NCI-H526 (cell line): Measurements from ENCODE around the gene SCN11A.
A peak's percentile ranks its signal among the peaks of the same experiment; 100 is the strongest.
"Not testable (repeated sequence)": the region's sequence is repeated elsewhere in the genome, so short reads cannot be mapped to it uniquely, and the experiment has no call there.

Source experiments
- DNase-seq, 2 experiments: peaks; one replicate each; lab custom pipeline; 2025; lab: John Stamatoyannopoulos, UW

The SCN11A gene

GRCh38 chr3:39065197-39065596, 13.5 kb upstream of the SCN11A start:
- DNase-seq, result peak; percentile 15 to 33

GRCh38 chr3:39064646-39065045, 12.9 kb upstream of the SCN11A start:
- DNase-seq, result no peak

GRCh38 chr3:39063143-39063542, 11.4 kb upstream of the SCN11A start:
- no peak for DNase-seq

- no peak for DNase-seq
Observed at GRCh38 chr3:39062180-39062579, 10.4 kb upstream of the SCN11A start.

GRCh38 chr3:39061228-39061627, 9.5 kb upstream of the SCN11A start:
- not testable (repeated sequence) for DNase-seq

- DNase-seq, result no peak
Observed at GRCh38 chr3:39056151-39056550, 4.4 kb upstream of the SCN11A start.

GRCh38 chr3:39053696-39054095, 2.0 kb upstream of the SCN11A start:
- no peak for DNase-seq

- DNase-seq, result no peak
Observed at GRCh38 chr3:39052583-39052982, 839 bp upstream of the SCN11A start.

- no peak for DNase-seq
Observed at GRCh38 chr3:39050029-39050428, 1.7 kb downstream of the SCN11A start.

- no peak for DNase-seq
Observed at GRCh38 chr3:39038165-39038564, 13.6 kb downstream of the SCN11A start.

- DNase-seq, result no peak
Observed at GRCh38 chr3:39029556-39029955, 22.2 kb downstream of the SCN11A start.

GRCh38 chr3:39028546-39028945, 23.2 kb downstream of the SCN11A start:
- DNase-seq, result no peak

- no peak for DNase-seq
Observed at GRCh38 chr3:39025222-39025970, 26.3 kb downstream of the SCN11A start.

- DNase-seq, result no peak
Observed at GRCh38 chr3:39024497-39024896, 27.2 kb downstream of the SCN11A start.

- DNase-seq, result no peak
Observed at GRCh38 chr3:39022286-39022630, 29.5 kb downstream of the SCN11A start.

GRCh38 chr3:39021465-39022285, 30.1 kb downstream of the SCN11A start:
- DNase-seq, result peak in 1 of 2 experiments; percentile 4

- no peak for DNase-seq
Observed at GRCh38 chr3:39021029-39021428, 30.7 kb downstream of the SCN11A start.

GRCh38 chr3:39019299-39019698, 32.4 kb downstream of the SCN11A start:
- DNase-seq, result no peak

GRCh38 chr3:39015418-39015817, 36.3 kb downstream of the SCN11A start:
- DNase-seq, result peak; percentile 55 to 57

- DNase-seq, result no peak
Observed at GRCh38 chr3:39013921-39014509, 37.7 kb downstream of the SCN11A start.

- no peak for DNase-seq
Observed at GRCh38 chr3:39013289-39013688, 38.5 kb downstream of the SCN11A start.

GRCh38 chr3:39011191-39011736, 40.5 kb downstream of the SCN11A start:
- DNase-seq, result no peak

GRCh38 chr3:39005295-39005694, 46.4 kb downstream of the SCN11A start:
- DNase-seq, result no peak
